GM18526 (cell line): Measurements from ENCODE around the gene TNS3.

Source experiments
- POLR2A ChIP-seq: IDR thresholded peaks from 3 replicates; pipeline ENCODE4 v1.6.1; 2011; ENCODE audit not compliant: insufficient read length; ENCODE audit errors: extremely low read depth

TNS3 gene

DNA sequence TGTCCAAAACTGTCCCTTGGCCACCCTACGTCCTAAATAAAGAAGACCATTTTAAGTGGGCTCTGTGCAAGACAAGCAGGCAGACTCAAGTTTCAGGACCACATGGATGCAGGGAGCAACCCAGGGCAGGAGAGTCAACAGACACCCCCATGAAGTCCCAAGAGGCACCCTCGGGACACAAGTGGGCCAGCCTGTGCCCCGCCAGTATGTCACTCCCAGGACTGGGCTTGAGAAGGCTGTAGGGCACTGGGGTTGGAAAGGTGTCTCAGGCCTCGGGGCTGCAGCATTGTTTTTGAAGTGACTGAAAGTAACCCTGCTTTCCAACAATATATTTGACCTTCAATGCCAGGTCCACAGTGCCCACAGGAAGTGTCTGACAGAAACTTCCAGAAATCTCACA is 157.4 kb downstream of the TNS3 start:
- TF ChIP-seq POLR2A, result no peak

GRCh38 chr7:47423196-47423595 is 158.7 kb downstream of the TNS3 start:
- TF ChIP-seq POLR2A, result no peak

DNA sequence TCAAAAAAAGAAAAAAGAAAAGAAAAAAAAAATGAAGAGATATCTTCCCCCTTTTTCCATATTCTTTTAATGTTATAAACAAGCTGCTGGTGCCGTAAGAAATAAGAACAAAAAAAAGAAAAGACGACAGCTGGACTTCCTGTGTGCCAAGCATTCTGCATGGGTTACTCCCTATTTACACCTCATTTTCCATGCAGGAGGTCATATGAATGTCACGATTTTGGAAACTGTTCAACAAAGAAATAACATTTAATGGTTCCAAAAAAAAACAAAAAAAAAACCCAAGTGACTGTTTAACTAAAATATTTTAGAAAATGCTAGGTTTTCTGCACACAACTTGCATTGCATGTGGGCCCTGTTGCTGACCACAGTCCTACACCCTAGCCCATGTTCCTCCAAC is 159.3 kb downstream of the TNS3 start:
- no peak for TF ChIP-seq POLR2A

DNA sequence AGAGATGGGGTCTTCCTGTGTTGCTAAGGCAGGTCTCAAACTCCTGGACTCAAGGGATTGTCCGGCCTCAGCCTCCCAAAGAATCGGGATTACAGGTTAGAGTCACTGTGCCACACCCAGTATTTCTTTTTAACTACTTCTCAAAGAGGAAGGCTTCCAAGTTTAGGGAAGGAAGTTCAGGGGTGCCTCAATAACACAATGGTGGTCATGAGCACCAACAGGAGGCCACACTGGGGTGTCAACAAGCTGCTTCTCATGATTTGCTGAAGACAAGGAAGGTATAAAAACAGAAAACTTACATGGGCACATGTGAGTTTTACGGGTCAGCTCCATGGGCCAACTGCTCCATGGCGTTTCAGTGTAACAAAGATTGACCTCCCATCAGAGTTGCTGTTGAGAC is 160.5 kb downstream of the TNS3 start:
- TF ChIP-seq POLR2A, result no peak

DNA sequence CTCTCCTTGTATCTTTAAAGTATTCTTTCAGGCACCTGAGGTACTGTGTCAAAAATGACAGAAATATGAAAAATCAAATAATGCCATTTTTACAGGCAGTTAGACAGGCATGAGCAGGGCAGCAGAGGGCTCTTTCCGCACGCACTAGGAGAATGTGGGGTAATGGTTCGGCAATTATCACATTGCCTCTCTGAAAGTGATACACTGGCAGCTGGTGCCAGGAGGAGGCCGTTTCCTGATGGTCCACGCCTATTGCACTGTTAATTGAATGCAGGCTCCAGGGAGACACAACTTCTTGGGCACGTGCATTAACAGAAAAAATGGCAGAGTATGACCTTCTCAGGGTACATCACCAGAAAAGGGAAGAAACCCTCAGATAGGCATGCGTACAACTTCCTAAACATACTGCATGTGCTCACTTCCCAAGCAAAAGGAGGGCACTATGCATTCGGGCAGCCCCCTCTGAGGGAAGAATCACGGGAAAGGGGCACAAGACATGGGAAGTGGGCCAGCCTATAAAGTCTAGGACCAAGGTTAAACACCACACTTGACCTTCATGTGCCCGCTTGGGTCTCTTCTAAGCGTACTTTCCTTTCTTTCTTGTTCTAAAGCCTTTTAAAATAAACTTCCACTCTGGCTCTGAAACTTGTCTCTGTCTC is 161.7 kb downstream of the TNS3 start:
- TF ChIP-seq POLR2A, result no peak

- TF ChIP-seq POLR2A, result no peak
Measured at GRCh38 chr7:47419471-47419870, 162.4 kb downstream of the TNS3 start.

DNA sequence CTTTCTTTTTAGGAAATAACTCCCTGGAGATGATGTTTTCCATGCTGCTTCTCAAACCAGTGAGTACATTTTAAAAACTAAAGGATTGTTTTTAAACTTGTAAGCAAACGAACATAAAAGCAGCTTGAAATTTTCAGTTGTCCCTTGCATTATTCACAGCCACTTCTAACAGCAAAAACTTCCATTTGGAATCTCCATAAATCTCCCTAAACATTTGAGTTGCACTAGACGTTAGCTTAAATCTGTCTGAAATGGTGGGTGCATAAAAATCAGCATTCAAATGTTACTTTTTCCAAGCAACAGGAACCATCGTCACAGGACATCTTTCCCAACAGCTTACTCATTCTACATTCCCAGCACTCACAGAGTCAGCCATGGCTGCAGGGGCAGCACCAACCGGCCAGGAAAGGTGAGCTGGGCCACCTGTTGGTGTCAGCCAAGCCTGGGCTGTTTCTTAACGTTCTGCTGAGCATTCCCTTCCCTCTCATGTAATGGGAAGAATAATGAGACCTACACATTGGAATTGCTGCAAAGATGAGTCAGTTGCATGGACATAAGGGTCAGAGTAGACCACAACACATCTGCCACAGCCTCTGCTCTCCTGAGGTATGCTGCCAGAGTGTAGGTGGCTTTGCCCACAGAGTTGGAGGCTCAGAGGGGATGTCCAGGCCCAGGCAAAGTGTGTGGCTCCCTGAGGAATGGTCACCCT is 163.2 kb downstream of the TNS3 start:
- TF ChIP-seq POLR2A, result no peak

- no peak for TF ChIP-seq POLR2A
Measured at GRCh38 chr7:47416492-47417480, 165.1 kb downstream of the TNS3 start.

GRCh38 chr7:47415318-47416212 is 166.3 kb downstream of the TNS3 start:
- no peak for TF ChIP-seq POLR2A

DNA sequence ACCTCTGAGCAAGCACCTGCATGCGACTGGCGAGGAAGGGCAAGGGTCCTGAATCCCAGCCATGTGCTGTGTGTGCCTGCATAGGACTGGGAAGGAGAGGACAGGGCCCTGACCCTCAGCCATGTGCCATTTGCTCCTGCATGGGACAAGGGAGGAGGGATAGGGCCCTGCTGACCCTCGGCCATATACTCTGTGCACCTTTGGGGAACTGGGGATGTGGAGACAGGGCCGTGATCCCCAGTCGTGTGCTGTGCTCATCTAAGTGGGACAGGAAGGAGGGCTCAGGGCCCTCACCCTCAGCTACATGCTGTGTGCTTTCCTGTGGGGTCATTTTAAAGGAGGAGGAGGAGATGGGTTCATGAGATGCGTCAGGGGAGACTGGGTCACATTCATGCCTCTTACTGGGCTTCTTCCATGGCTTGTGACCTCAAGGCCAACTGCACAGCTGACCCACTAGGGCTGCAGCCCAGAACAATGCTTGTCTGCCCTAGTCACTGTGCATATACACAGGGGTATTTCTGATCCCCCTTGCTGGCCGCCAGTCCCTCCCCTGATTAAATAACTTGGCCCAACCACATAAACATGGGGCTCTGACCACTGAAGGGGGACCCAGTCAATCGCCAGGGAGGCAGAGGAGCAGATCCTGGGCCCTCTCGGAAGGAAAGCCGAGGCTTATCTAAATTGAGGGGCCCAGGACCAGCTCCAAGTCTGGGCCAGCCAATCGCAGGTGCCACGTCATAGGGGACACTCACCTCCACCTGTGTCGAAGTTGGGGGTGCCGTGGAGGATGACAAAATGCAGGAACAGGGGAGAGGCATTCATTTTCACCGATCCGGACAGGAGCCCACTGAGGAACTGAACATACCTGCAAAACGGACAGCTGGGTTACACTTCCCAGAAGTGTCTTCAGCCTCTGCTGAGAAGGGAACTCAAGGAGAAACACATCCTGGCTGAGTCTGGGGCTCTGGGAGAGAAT is 167.3 kb downstream of the TNS3 start:
- TF ChIP-seq POLR2A, result no peak

DNA sequence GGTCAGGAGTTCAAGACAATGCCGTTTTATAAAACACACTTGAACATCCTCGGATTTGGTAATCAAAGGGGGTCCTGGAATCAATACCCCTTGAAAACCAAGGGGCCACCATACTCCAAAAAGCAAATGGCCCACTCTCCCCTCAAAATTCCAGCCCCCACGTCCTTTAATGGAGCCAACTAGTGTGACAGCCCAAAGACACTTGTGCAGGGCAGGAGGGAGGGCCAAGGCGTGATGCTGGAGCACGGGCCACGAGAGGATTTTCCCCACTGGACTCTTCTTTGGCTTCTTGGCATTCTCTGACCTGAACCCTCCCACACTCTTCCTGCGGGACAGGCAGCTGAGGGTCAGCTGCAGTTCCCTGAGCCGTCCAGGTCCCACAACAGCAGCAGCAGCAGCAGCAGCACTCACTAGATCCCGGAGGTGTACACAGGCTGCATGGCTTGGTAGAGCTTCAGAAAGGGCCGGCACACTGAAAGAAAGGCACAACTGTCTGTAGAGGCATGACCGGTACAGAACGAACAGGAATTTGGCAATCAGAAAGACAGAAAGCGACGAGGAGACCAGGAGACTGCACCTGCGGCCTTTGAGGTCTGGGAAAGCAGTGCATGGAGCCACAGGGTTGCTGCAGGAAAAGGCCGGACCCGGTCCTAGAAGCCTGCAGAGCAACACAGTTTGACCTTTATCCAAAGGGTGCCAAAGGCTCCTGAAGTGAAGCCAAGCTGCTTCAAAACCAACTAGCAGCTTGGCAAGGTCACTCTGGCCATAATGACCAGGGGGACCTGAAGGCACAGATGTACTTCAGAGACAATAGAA is 168.2 kb downstream of the TNS3 start:
- TF ChIP-seq POLR2A, result no peak

- no peak for TF ChIP-seq POLR2A
Measured at GRCh38 chr7:47411901-47412300, 170.0 kb downstream of the TNS3 start.
